HepG2 (cell line): ENCODE data around the gene FBF1. TPM values are rescaled to one million over a fixed set of nuclear protein-coding genes. Genes with fewer than 3 reads are reported as not detected.
A peak's percentile ranks its signal among the peaks of the same experiment; 100 is the strongest.

Source experiments
- ATAD3A ChIP-seq: sonication (generic); formaldehyde crosslinking; IDR thresholded peaks from 2 replicates; pipeline ENCODE4 v1.4.0; 2020; ENCODE audit warnings: missing genetic modification reagents
- BHLHE40 ChIP-seq: IDR thresholded peaks from 2 replicates; pipeline ENCODE4 v1.6.1; 2011; ENCODE audit warnings: low read length, improper control_type of control experiment
- CHD4 ChIP-seq: fragments of 200-600 bp; sonication (generic); IDR thresholded peaks from 2 replicates; pipeline ENCODE4 v1.7.0; 2017; ENCODE audit warnings: mild to moderate bottlenecking, low read length, borderline replicate concordance
- CSRNP1 ChIP-seq: sonication (generic); formaldehyde crosslinking; IDR thresholded peaks from 2 replicates; pipeline ENCODE4 v1.8.1; 2023; ENCODE audit warnings: mild to moderate bottlenecking, missing genetic modification reagents
- HOXA7 ChIP-seq: sonication (generic); formaldehyde crosslinking; IDR thresholded peaks from 2 replicates; pipeline ENCODE4 v1.8.1; 2022; ENCODE audit warnings: mild to moderate bottlenecking, missing genetic modification reagents, moderate library complexity
- MEIS2 ChIP-seq: sonication (generic); formaldehyde crosslinking; IDR thresholded peaks from 2 replicates; pipeline ENCODE4 v1.9.0; 2021; ENCODE audit warnings: mild to moderate bottlenecking, missing genetic modification reagents
- PHF20 ChIP-seq: sonication (generic); formaldehyde crosslinking; IDR thresholded peaks from 2 replicates; pipeline ENCODE4 v1.5.0; 2020; ENCODE audit warnings: mild to moderate bottlenecking, missing genetic modification reagents
- RFX1 ChIP-seq: fragments of 450-650 bp; IDR thresholded peaks from 2 replicates; pipeline ENCODE4 v1.6.1; 2017
- TCF7L2 ChIP-seq: IDR thresholded peaks from 2 replicates; pipeline ENCODE4 v1.6.1; 2011; ENCODE audit warnings: mild to moderate bottlenecking, low read depth, low read length, moderate library complexity
- TFDP1 ChIP-seq: IDR thresholded peaks from 2 replicates; pipeline ENCODE4 v1.6.1; 2016; ENCODE audit warnings: missing compliant biosample characterization, missing genetic modification reagents, borderline replicate concordance
- ZBTB3 ChIP-seq: sonication (generic); formaldehyde crosslinking; IDR thresholded peaks from 2 replicates; pipeline ENCODE4 v1.4.0; 2020; ENCODE audit warnings: low read depth, mild to moderate bottlenecking, moderate library complexity, missing genetic modification reagents, borderline replicate concordance
- ZNF407 ChIP-seq: sonication (generic); formaldehyde crosslinking; IDR thresholded peaks from one replicate; pipeline ENCODE4 v1.5.1; 2020; ENCODE audit warnings: mild to moderate bottlenecking, missing genetic modification reagents; ENCODE audit errors: not compliant biosample characterization
- ZNF513 ChIP-seq: sonication (generic); formaldehyde crosslinking; conservative IDR thresholded peaks from 2 replicates; pipeline ENCODE4 v1.5.0; 2020; ENCODE audit warnings: missing genetic modification reagents
- ZNF816 ChIP-seq: sonication (generic); formaldehyde crosslinking; IDR thresholded peaks from 2 replicates; pipeline ENCODE4 v1.8.0; 2022; ENCODE audit warnings: missing genetic modification reagents, mild to moderate bottlenecking, borderline replicate concordance
- ZSCAN9 ChIP-seq: IDR thresholded peaks from 2 replicates; pipeline ENCODE4 v1.6.1; 2016; ENCODE audit warnings: borderline replicate concordance
- polyA plus RNA-seq, 8 experiments: library from polyadenylated mRNA; depleted of rRNA in 3 of 8; stranded (reverse) in 7 of 8; unstranded in 1 of 8; fragments of >200 nt; fragmentation: Illumina TruSeq in 4 of 8; extraction: Trizol in 4 of 8; gene quantifications; 2 replicates each; pipeline versions ENCODE4 v1.2.1 to v1.2.3, GENCODE V29; 2011 to 2016; ENCODE audit warnings: low read depth in 4 of 8, missing spikeins in 1 of 8, mixed read lengths in 1 of 8; ENCODE audit not compliant: insufficient read depth in 1 of 8
- total RNA-seq, 5 experiments: library from RNA; depleted of rRNA; stranded (reverse); fragments of >200 nt; fragmentation: Illumina TruSeq; extraction: Trizol; gene quantifications; 2 replicates each; pipeline ENCODE4 v1.2.3, GENCODE V29; 2016; ENCODE audit warnings: low read depth in 1 of 5
- TF ChIP-seq, protein P1 (sequence below): IDR thresholded peaks from 2 replicates; pipeline ENCODE4 v1.6.1; 2016; ENCODE audit warnings: low read depth, borderline replicate concordance

The FBF1 gene
- total and polyA plus RNA-seq, 2 of the 13 experiments (the other 11 are each of a cell fraction or from before 2014, with no cell fraction given), result 2.4 to 8.1 TPM

- TF ChIP-seq ZNF407 (peak; percentile 97), BHLHE40 (peak; percentile 47; the same call in 1 of the 2 replicates), CHD4 (no peak), PHF20 (peak; percentile 70; the same call in 1 of the 2 replicates), TFDP1 (CRISPR knock-in tag) (peak; percentile 97), ZNF513 (CRISPR knock-in tag) (no peak), MEIS2 (CRISPR knock-in tag) (peak; percentile 91; the same call in 1 of the 2 replicates), ZNF816 (CRISPR knock-in tag) (no peak; the same call in 1 of the 2 replicates), TCF7L2 (no peak), ZSCAN9 (peak; percentile 95), CSRNP1 (CRISPR knock-in tag) (peak; percentile 94; the same call in 1 of the 2 replicates), HOXA7 (CRISPR knock-in tag) (no peak), ATAD3A (CRISPR knock-in tag) (peak; percentile 64; the same call in 1 of the 2 replicates), ZBTB3 (CRISPR knock-in tag) (no peak), RFX1 (peak; percentile 95)
- TF ChIP-seq, protein P1, sequence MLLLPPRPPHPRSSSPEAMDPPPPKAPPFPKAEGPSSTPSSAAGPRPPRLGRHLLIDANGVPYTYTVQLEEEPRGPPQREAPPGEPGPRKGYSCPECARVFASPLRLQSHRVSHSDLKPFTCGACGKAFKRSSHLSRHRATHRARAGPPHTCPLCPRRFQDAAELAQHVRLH (CRISPR knock-in tag), result peak; percentile 90; the same call in 1 of the 2 replicates
These were observed at the start of gene FBF1 (continued) for GRCh38 chr17:75940727-75941441.
